Stimulated activated effector memory CD8-positive, alpha-beta T cell treated with anti-CD3 and anti-CD28 coated beads, Interleukin-12 subunit alpha, Interleukin-12 subunit beta, amount 100 ng/mL, for 72 hours (primary cell): ENCODE measurements around the gene PCDHGB7.
A peak's percentile ranks its signal among the peaks of the same experiment; 100 is the strongest.
"Not testable (repeated sequence)": the region's sequence is repeated elsewhere in the genome, so short reads cannot be mapped to it uniquely, and the experiment has no call there.

ENCODE experiments used
- ATAC-seq: fragments of 150-1000 bp; cut with Tn5 transposase; 2 replicates; pipeline ENCODE4 v1.10.0; 2021
- DNase-seq, 2 donors: peaks; one replicate each; pipeline ENCODE4 v3.0.0; 2021 to 2022; ENCODE audit warnings: low spot score in 2 of 2
- H3K27ac Mint-ChIP-seq: one replicate; pipeline ENCODE4 v1.8.0; 2022; ENCODE audit warnings: mild to moderate bottlenecking, mixed read lengths
- H3K36me3 Mint-ChIP-seq: one replicate; pipeline ENCODE4 v1.8.0; 2022; ENCODE audit warnings: mild to moderate bottlenecking, mixed read lengths
- H3K4me1 Mint-ChIP-seq: one replicate; pipeline ENCODE4 v1.8.0; 2022; ENCODE audit warnings: mixed read lengths
- H3K4me3 Mint-ChIP-seq: one replicate; pipeline ENCODE4 v1.8.0; 2022; ENCODE audit warnings: mild to moderate bottlenecking, mixed read lengths
- H3K9me3 Mint-ChIP-seq: one replicate; pipeline ENCODE4 v1.8.0; 2022; ENCODE audit warnings: mixed read lengths

The PCDHGB7 gene

DNA sequence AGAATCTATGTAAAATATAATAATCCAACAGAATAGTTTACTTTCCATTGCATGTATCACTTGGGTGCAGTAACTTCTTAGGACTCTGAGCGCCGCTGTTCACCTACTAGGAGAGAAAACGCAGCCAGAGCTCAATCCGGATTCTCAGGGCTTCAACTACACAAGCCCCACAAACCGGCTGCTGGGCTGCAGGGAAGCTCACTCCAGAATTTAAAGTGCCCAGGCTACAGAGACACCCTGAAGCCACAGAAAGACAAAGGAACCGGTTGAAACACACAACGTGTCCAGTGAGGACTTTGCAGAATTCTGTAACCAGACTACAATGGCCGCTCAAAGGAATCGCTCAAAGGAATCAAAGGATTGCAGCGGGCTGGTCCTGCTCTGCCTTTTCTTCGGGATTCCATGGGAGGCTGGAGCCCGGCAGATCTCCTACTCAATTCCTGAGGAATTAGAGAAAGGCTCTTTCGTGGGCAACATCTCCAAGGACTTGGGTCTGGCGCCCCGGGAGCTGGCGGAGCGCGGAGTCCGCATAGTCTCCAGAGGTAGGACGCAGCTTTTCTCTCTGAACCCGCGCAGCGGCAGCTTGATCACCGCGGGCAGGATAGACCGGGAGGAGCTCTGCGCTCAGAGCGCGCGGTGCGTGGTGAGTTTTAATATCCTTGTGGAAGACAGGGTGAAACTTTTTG, 4.5 kb upstream of the PCDHGB7 start, which contains the start of gene PCDHGA10:
PCDHGA10 (plus strand) TSS at position 134 of the 686 bp plus-strand sequence; CDS start at position 323, 189 bp downstream.
- DNase-seq (peak in 1 of 2 donors; percentile 67), ATAC-seq (peak; percentile 83)
- no peak within 1 kb of the TSS for H3K27ac Mint-ChIP-seq
- H3K36me3 Mint-ChIP-seq = no peaks in the 10 kb centered on the region
- peak within 1 kb of the TSS; percentile 79 for H3K4me3 Mint-ChIP-seq
- peaks cover 10% of the 10 kb centered on the region for H3K9me3 Mint-ChIP-seq
- H3K4me1 Mint-ChIP-seq = peaks cover 24% of the 10 kb centered on the region

DNA sequence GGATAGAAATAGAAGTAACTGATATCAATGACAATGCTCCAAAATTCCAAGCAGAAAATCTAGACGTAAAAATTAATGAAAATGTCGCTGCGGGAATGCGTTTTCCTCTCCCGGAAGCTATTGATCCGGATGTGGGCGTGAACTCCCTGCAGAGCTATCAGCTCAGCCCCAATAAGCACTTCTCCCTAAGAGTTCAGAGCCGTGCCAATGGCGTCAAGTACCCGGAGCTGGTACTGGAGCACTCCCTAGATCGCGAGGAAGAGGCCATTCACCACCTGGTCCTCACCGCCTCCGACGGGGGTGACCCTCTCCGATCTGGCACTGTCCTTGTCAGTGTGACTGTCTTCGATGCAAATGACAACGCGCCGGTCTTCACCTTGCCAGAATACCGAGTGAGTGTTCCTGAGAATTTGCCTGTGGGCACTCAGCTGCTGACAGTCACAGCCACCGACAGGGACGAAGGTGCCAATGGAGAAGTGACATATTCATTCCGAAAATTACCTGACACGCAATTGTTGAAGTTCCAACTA, 3.9 kb upstream of the PCDHGB7 start:
- Mint-ChIP-seq H3K36me3 (peaks cover 4% of the 10 kb centered on the region), H3K4me1 (peaks cover 26% of the 10 kb centered on the region), H3K9me3 (peaks cover 11% of the 10 kb centered on the region), H3K4me3 (peak overlapping the region; percentile 79), H3K27ac (no peak overlapping the region)
- ATAC-seq = no peak
- DNase-seq = no peak

DNA sequence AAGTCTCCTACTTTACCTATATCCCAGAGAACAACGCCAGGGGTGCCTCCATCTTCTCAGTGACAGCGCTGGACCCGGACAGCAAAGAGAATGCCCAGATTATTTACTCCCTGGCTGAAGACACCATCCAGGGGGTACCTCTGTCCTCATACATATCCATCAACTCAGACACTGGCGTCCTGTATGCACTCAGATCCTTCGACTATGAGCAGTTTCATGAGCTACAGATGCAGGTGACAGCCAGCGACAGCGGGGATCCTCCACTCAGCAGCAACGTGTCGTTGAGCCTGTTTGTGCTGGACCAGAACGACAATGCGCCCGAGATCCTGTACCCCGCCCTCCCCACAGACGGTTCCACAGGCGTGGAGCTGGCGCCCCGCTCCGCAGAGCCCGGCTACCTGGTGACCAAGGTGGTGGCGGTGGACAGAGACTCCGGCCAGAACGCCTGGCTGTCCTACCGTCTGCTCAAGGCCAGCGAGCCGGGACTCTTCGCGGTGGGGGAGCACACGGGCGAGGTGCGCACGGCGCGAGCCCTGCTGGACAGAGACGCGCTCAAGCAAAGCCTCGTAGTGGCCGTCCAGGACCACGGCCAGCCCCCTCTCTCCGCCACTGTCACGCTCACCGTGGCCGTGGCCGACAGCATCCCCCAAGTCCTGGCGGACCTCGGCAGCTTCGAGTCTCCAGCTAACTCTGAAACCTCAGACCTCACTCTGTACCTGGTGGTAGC, 2.8 kb upstream of the PCDHGB7 start:
- DNase-seq, H3K27ac Mint-ChIP-seq, ATAC-seq, H3K36me3 Mint-ChIP-seq: not testable (repeated sequence)
- Mint-ChIP-seq H3K9me3 (peaks cover 10% of the 10 kb centered on the region), H3K4me1 (peaks cover 26% of the 10 kb centered on the region), H3K4me3 (peak overlapping the region; percentile 7)

DNA sequence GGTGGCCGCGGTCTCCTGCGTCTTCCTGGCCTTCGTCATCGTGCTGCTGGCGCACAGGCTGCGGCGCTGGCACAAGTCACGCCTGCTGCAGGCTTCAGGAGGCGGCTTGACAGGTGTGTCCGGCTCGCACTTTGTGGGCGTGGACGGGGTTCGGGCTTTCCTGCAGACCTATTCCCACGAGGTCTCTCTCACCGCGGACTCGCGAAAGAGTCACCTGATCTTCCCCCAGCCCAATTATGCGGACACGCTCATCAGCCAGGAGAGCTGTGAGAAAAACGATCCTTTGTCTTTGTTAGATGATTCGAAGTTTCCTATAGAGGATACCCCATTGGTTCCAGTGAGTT, 2.2 kb upstream of the PCDHGB7 start:
- H3K27ac Mint-ChIP-seq, H3K9me3 Mint-ChIP-seq, H3K4me3 Mint-ChIP-seq, ATAC-seq, DNase-seq, H3K36me3 Mint-ChIP-seq: not testable (repeated sequence)
- H3K4me1 Mint-ChIP-seq = peaks cover 26% of the 10 kb centered on the region

DNA sequence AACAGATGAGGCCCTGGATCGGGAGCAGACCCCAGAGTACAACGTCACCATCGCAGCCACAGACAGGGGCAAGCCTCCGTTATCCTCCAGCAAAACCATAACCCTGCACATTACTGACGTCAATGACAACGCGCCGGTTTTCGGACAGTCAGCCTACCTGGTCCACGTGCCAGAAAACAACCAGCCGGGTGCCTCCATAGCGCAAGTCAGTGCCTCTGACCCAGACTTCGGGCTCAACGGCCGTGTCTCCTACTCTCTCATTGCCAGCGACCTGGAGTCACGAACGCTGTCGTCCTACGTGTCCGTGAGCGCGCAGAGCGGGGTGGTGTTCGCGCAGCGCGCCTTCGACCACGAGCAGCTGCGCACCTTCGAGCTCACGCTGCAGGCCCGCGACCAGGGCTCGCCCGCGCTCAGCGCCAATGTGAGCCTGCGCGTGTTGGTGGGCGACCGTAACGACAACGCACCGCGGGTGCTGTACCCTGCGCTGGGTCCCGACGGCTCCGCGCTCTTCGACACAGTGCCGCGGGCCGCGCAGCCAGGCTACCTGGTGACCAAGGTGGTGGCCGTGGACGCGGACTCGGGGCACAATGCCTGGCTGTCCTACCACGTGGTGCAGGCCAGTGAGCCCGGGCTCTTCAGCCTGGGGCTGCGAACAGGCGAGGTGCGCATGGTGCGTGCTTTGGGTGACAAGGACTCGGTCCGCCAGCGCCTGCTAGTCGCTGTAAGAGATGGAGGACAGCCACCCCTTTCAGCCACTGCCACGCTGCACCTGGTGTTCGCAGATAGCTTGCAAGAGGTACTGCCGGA, 1.8 kb downstream of the PCDHGB7 start:
- DNase-seq = no peak
- ATAC-seq = no peak
- peaks cover 6% of the 10 kb centered on the region for H3K9me3 Mint-ChIP-seq
- H3K4me1 Mint-ChIP-seq = peaks cover 19% of the 10 kb centered on the region
- no peak overlapping the region for H3K4me3 Mint-ChIP-seq
- peaks cover 9% of the 10 kb centered on the region for H3K36me3 Mint-ChIP-seq
- no peak overlapping the region for H3K27ac Mint-ChIP-seq

DNA sequence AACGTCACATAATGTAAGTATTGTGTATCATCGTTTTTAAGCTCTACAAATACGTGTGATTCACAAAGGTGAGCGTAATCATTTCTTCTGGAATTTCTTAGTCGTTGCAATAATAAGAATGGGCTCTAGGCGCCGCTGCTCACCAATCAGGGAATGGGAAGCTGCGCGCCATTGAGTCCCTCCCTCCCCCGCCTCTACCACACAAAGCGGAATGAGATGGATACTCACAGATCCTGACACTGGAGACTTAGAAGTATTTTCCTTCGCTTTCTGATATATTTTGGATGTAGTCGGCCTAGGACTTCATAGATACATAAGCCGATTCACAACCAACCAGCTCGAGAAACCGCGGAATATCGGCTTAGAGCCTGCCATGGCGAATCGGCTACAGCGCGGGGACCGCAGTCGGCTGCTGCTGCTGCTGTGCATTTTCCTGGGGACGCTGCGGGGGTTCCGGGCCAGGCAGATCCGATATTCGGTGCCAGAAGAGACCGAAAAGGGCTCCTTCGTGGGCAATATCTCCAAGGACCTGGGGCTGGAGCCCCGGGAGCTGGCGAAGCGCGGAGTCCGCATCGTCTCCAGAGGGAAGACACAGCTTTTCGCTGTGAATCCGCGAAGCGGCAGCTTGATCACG, 3.5 kb downstream of the PCDHGB7 start, which contains the start of gene PCDHGA11:
PCDHGA11 (plus strand) TSS at position 197 of the 634 bp plus-strand sequence; CDS start at position 374, 177 bp downstream.
- H3K36me3 Mint-ChIP-seq = peaks cover 9% of the 10 kb centered on the region

DNA sequence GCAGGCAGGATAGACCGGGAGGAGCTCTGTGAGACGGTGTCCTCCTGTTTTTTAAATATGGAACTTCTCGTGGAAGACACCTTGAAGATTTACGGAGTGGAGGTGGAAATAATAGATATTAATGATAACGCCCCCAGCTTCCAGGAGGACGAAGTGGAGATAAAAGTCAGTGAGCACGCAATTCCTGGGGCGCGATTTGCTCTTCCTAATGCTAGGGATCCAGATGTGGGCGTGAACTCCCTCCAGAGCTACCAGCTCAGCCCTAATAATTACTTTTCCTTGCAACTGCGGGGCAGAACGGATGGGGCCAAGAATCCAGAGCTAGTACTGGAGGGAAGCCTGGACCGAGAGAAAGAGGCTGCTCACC, 4.0 kb downstream of the PCDHGB7 start:
- ATAC-seq (no peak), DNase-seq (no peak)
- Mint-ChIP-seq H3K4me1 (peaks cover 15% of the 10 kb centered on the region), H3K9me3 (peaks cover 4% of the 10 kb centered on the region), H3K36me3 (peaks cover 9% of the 10 kb centered on the region), H3K27ac (no peak overlapping the region), H3K4me3 (peak overlapping the region; percentile 69)

More for the DNA sequence above, 3.5 kb downstream of the PCDHGB7 start, which contains the start of gene PCDHGA11:
- H3K4me3 Mint-ChIP-seq = peak within 1 kb of the TSS; percentile 69
- ATAC-seq (peak; percentile 60), DNase-seq (peak in 1 of 2 donors; percentile 38)
- H3K4me1 Mint-ChIP-seq = peaks cover 15% of the 10 kb centered on the region
- H3K27ac Mint-ChIP-seq = no peak within 1 kb of the TSS
- H3K9me3 Mint-ChIP-seq = peaks cover 4% of the 10 kb centered on the region

DNA sequence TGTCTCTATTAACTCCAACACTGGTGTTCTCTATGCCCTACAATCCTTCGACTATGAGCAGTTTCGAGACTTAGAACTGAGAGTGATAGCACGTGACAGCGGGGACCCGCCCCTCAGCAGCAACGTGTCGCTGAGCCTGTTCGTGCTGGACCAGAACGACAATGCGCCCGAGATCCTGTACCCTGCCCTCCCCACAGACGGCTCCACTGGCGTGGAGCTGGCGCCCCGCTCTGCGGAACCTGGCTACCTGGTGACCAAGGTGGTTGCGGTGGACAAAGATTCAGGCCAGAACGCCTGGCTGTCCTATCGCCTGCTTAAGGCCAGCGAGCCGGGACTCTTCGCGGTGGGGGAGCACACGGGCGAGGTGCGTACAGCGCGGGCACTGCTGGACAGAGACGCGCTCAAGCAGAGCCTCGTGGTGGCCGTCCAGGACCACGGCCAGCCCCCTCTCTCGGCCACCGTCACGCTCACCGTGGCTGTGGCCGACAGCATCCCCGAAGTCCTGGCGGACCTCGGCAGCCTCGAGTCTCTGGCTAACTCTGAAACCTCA, 5.3 kb downstream of the PCDHGB7 start:
- Mint-ChIP-seq H3K36me3 (peaks cover 9% of the 10 kb centered on the region), H3K4me1 (peaks cover 12% of the 10 kb centered on the region), H3K9me3 (peaks cover 4% of the 10 kb centered on the region), H3K4me3 (no peak overlapping the region), H3K27ac (no peak overlapping the region)
- DNase-seq = no peak
- ATAC-seq = no peak

DNA sequence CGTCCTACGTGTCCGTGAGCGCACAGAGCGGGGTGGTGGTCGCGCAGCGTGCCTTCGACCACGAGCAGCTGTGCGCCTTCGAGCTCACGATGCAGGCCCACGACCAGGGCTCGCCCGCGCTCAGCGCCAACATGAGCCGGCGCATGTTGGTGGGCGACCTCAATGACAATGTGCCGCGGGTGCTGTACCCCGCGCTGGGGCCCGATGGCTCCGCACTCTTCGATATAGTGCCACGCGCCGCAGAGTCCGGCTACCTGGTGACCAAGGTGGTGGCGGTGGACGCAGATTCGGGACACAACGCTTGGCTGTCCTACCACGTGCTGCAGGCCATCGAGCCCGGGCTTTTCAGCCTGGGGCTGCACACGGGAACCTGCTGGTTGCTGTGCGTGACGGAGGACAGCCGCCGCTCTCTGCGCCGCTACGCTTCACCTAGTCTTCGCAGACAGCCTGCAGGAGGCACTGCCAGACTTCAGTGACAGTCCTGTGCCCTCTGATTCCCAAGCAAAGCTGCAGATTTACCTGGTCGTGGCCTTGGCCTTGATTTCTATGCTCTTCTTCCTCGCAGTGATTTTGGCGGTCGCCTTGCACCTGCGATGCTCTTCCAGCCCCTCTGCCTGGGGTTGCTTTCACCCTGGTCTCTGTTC, 10.4 kb downstream of the PCDHGB7 start:
- peaks cover 10% of the 10 kb centered on the region for H3K4me1 Mint-ChIP-seq
- DNase-seq (no peak), ATAC-seq (no peak)
- peaks cover 11% of the 10 kb centered on the region for H3K36me3 Mint-ChIP-seq
- no peak overlapping the region for H3K4me3 Mint-ChIP-seq
- peaks cover 13% of the 10 kb centered on the region for H3K9me3 Mint-ChIP-seq
- no peak overlapping the region for H3K27ac Mint-ChIP-seq

DNA sequence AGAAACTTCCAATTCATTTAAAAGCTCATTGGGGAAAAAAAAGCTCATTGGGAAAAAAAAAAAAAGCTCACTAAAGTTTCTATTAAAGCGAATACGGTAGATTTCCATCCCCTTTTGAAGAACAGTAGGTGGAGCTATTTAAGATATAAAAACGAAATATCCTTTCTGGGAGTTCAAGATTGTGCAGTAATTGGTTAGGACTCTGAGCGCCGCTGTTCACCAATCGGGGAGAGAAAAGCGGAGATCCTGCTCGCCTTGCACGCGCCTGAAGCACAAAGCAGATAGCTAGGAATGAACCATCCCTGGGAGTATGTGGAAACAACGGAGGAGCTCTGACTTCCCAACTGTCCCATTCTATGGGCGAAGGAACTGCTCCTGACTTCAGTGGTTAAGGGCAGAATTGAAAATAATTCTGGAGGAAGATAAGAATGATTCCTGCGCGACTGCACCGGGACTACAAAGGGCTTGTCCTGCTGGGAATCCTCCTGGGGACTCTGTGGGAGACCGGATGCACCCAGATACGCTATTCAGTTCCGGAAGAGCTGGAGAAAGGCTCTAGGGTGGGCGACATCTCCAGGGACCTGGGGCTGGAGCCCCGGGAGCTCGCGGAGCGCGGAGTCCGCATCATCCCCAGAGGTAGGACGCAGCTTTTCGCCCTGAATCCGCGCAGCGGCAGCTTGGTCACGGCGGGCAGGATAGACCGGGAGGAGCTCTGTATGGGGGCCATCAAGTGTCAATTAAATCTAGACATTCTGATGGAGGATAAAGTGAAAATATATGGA, 13.0 kb downstream of the PCDHGB7 start, which contains the start of gene PCDHGA12:
PCDHGA12 (plus strand) TSS at position 176 of the 782 bp plus-strand sequence; CDS start at position 429, 253 bp downstream.
- Mint-ChIP-seq H3K27ac (no peak within 1 kb of the TSS), H3K4me3 (peak within 1 kb of the TSS; percentile 31), H3K9me3 (peaks cover 13% of the 10 kb centered on the region), H3K36me3 (peaks cover 11% of the 10 kb centered on the region), H3K4me1 (peaks cover 10% of the 10 kb centered on the region)
- DNase-seq (no peak), ATAC-seq (no peak)

DNA sequence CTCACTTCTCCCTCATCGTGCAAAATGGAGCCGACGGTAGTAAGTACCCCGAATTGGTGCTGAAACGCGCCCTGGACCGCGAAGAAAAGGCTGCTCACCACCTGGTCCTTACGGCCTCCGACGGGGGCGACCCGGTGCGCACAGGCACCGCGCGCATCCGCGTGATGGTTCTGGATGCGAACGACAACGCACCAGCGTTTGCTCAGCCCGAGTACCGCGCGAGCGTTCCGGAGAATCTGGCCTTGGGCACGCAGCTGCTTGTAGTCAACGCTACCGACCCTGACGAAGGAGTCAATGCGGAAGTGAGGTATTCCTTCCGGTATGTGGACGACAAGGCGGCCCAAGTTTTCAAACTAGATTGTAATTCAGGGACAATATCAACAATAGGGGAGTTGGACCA, 13.8 kb downstream of the PCDHGB7 start:
- no peak for DNase-seq
- ATAC-seq = no peak
- Mint-ChIP-seq H3K9me3 (peaks cover 13% of the 10 kb centered on the region), H3K4me3 (peak overlapping the region; percentile 31), H3K36me3 (peaks cover 11% of the 10 kb centered on the region), H3K27ac (no peak overlapping the region), H3K4me1 (peaks cover 10% of the 10 kb centered on the region)

DNA sequence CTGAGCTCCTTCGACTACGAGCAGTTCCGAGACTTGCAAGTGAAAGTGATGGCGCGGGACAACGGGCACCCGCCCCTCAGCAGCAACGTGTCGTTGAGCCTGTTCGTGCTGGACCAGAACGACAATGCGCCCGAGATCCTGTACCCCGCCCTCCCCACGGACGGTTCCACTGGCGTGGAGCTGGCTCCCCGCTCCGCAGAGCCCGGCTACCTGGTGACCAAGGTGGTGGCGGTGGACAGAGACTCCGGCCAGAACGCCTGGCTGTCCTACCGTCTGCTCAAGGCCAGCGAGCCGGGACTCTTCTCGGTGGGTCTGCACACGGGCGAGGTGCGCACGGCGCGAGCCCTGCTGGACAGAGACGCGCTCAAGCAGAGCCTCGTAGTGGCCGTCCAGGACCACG, 14.8 kb downstream of the PCDHGB7 start:
- Mint-ChIP-seq H3K9me3 (peaks cover 13% of the 10 kb centered on the region), H3K4me1 (peaks cover 10% of the 10 kb centered on the region), H3K36me3 (peaks cover 11% of the 10 kb centered on the region)
- not testable (repeated sequence) for H3K27ac Mint-ChIP-seq, DNase-seq, ATAC-seq, H3K4me3 Mint-ChIP-seq

DNA sequence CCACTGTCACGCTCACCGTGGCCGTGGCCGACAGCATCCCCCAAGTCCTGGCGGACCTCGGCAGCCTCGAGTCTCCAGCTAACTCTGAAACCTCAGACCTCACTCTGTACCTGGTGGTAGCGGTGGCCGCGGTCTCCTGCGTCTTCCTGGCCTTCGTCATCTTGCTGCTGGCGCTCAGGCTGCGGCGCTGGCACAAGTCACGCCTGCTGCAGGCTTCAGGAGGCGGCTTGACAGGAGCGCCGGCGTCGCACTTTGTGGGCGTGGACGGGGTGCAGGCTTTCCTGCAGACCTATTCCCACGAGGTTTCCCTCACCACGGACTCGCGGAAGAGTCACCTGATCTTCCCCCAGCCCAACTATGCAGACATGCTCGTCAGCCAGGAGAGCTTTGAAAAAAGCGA, 15.2 kb downstream of the PCDHGB7 start:
- H3K4me1 Mint-ChIP-seq = peaks cover 10% of the 10 kb centered on the region
- DNase-seq, H3K27ac Mint-ChIP-seq, H3K4me3 Mint-ChIP-seq, ATAC-seq: not testable (repeated sequence)
- H3K36me3 Mint-ChIP-seq = peaks cover 11% of the 10 kb centered on the region
- peaks cover 13% of the 10 kb centered on the region for H3K9me3 Mint-ChIP-seq
